ENCODE results near the gene ZNF148.

The ZNF148 gene

DNA sequence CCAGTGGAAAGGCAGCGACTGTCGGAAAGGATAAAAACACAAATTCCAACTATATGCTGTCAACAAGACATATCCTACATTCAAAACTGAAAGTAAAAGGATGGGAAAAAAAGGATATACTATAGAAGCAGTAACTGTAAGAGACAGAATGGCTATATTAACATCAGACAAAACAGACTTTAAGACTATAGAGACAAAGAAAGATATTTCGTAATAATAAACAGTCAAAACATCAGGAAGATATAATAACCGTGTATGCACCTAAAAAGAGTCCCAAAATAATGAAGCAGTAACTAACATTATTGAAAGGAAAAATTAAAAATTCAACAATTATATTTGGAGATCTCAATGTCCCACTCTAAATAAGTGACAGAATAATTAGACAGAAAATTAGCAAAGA, 48.2 kb downstream of the ZNF148 start:
- DNase-seq (ENCODE audit: low spot score), result no peak

DNA sequence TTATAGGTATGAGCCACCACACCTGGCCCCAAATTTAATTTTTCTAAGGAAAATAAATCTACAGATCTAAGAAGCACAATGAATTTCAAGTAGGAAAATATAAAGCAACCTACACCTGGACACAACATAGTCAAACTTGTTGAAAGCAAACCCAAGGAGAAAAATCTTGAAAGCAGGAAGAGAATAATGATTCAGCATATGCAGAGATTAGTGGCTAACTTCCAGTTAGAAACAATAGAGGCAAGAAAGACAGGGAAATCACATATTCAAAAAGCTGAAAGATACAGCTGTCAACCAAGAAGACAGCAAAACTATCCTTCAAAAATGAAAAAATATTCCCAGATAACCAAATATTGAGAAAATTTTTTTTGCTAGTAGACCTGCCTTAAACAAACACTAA, 49.4 kb downstream of the ZNF148 start:
- DNase-seq (ENCODE audit: low spot score), result no peak

DNA sequence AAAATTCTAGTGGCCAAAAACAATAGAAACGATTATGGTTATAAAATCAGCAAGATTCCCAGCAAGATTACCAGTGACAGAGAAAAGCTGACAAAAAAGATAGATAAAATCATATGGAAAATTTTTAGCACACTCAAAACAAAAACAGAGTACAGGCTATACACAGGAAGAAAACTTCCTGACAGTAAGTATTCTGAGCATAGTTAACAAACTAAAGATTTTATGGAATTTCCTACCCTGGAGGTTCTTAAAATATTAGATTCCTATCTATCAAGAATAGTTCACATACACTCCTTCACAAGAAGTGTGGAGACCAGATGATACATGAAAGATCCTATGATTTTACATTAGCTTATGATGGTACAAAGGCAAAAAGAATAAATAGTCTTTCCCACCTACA, 50.8 kb downstream of the ZNF148 start:
- DNase-seq (ENCODE audit: low spot score), result no peak

DNA sequence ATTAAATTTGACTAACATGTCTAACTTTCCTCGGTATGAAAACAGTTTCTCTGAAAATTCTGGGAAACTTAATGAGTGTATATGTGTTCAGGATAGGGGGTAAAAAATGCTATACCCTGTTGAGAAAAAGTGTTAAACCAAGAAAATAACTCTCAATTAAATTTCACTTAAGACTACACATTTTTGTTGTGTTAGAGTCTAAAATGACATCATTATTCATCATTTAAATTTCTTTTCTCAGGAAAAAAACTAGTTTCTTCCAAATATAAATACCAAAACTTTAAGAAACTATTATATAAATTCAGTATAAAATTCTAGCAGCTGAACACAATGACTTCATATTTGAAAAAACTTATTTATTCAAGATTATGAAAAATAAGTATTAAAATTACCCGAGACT, 52.2 kb downstream of the ZNF148 start:
- no peak for DNase-seq (ENCODE audit: low spot score)

DNA sequence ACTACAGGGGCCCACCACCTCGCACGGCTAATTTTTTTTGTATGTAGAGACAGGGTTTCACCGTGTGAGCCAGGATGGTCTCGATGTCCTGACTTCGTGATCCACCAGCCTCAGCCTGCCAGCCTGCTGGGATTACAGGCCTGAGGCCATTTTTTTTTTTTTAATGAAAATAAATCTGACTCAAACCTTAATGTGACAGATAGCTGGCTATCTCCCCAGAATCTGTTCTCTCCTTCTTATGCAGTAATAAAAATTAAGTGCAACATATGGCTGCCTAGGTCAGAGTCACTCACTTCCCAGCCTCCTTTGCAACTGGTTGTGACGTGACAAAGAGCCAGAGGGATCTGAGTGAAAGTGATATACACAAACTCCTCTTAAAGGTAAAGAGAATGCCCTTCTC, 53.0 kb downstream of the ZNF148 start:
- no peak for DNase-seq (ENCODE audit: low spot score)

DNA sequence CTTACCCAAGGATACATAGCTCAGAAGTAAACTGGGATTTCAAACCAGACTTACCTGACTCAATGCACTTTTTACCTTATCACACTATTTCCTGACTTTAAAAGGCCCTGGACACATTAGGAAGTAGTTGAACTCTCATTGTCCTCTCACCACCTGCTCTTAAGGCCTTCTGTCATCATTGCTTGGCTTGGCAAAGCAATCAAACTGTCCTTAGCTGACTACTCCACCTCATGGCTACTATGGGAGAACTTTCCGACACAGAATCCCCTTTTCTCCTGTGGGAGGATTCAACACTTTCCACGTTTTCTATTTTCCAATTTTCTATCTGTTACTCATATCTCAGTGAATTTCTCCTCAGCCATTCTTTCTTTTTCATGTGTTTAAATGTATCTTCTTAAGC, 55.4 kb downstream of the ZNF148 start:
- no peak for DNase-seq (ENCODE audit: low spot score)

DNA sequence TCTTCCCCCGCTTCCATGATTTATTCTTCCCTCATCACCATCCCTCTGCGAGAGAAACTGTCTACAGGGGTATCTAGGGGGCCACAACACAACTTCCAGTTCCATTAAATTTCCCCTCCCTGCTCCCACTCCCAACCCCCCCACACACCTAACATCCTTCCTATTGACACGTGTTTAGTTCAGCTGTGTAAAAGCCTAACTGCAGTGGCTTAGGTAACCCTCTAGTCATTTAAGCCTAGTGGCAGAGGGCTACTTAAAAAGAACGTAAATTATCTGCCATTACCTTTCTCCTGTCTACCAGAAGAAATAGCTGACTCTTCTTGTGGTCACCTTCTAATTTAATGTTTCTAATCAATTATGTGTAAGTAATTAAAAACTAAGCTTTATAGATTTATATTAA, 56.3 kb downstream of the ZNF148 start:
- no peak for DNase-seq (ENCODE audit: low spot score)

DNA sequence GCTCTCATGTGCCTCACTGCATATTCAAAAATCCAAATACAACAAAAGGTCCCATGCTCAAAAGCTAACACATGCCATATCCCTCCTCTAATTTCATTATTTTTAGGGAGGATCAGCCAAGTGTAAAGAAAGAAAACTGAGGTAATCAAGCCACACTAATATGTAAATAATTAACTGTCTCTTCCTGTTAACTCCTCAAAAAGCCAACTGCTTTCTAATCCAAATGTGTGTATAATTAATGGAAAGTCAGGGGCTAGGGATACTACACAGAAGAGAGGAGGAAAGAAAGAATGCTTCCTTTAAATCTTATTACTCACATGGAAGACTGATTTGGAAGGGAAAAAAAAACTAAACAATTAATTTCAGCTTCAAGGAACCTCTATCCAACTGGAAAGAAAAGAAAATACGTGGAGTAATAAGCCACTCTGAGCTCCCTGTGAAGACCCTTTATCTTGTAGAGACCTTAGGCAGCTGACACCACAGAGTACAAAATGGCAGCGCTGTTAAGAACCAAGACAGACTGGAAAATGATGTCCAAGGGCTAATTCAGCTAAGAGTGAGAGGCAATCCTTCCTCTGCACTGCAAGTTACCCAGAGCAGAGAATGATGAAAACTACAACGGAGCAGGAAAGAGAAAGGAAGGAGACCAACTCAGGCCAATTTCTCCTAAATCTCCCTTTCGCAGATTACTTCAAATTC, 56.8 kb downstream of the ZNF148 start:
- no peak for DNase-seq (ENCODE audit: low spot score)

DNA sequence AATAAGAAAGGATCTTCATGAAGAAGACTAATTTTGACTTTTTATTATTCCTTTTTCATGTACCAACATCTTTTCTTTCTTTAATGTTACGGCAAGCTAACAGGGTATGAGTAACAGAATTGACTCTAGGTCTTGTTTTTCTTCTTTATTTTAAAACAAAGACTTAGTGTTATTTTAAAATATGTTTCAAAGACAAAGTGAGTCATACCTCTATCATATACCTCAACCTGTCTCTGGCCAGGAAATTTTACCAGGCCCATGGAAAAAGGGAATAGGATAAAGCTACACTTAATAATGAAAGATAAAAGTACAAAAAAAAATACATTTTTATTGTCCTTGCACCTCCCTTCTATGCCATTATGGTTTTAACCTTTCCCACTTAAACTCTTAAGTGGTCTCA, 57.4 kb downstream of the ZNF148 start:
- no peak for DNase-seq (ENCODE audit: low spot score)

DNA sequence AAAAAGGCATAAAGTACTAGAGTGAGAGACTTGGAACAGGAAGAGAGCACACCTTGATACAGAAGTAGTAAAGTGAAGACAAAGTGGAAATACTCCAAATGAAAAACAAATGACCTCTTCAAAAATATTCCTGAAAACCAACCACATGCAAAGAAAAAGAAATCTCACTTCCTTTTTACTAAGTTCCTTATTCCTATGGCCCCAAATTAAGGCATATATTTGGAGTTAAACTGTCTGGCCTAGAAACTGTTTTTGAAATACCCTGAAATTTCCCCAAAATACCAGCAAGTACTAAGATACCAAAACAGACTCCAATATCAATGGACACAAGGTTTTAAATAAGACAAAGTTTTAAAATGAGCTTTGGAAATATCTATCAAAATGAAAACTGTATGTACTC, 58.2 kb downstream of the ZNF148 start:
- DNase-seq (ENCODE audit: low spot score), result no peak

DNA sequence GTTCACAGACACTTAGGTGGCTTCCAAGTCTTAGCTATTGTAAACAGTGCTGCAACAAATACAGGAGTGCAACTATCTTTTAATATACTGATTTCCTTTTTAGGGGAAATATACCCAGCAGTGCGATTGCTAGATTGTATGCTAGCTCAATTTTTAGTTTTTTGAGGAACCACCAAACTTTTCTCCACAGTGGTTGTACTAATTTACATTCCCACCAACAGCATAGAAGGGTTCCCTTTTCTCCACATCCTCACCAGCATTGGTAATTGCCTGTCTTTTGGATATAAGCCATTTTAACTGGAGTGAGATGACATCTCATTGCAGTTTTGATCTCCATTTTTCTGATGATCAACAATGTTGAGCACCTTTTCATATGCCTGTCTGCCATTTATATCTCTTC, 58.9 kb downstream of the ZNF148 start:
- DNase-seq (ENCODE audit: low spot score), result no peak

DNA sequence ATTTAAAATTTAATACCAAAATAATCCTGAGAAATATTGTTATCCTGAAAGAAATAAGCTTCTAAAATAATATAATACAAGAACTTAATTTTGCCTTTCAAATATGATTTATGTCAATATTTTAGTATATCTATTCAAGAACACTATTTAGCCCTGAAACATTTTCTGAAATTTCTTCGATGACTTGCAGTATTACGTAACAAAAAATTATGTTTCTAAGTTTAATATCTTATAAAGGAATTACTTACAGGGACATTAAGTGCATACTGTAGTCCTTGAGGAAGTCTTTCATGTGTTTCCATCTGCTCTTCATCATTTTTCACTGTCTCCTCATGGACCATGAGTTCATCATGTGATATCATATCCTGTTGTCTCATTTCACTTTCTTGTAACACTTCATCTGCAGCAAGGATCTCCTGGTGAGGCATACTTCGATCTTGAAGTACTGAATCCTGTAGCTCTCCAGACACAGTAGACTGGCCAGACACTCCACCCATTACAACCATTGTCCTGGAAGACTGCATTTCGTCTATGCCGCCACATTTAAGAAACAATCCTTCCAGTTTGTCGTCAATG, 62.0 kb downstream of the ZNF148 start:
- DNase-seq (ENCODE audit: low spot score), result no peak

DNA sequence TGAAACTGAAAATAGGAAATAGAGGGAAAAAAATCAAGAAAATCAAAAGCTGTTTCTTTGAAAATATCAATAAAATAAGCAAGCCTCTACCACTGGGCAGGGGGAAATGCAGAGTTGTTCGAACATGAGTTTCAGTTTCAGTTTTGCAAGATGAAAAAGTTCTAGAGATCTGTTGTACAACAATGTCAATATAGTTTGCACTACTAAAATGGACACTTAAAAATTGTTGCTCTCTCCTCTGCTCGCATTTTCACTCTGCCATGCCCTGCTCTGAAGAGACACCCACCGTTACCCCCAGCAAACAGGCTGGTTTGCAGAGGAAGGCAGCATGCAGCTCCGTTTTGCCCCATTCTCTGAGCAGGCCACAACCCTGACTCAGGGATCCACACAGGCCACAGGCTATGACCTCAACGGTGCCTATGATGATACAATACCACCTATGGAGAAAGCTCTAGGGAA, 64.5 kb downstream of the ZNF148 start:
- DNase-seq (ENCODE audit: low spot score), result no peak

DNA sequence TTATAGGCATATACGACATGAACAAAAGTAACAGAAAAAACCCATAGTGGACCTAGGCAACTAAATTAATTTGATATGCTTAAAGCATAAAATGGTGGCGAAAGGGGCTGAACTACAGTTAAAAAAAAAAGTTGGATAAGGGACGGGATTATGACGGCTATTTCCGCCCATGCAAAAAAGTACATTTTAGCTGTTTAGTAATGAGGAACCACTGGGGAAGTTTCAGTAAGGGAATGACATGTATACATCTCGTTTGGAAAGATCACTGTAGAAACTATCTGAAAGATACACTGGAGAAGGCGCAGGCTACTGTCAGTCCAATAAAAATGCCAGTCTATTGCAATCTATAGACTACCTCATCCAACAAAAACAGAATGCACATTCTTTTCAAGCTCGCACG, 65.6 kb downstream of the ZNF148 start:
- no peak for DNase-seq (ENCODE audit: low spot score)

DNA sequence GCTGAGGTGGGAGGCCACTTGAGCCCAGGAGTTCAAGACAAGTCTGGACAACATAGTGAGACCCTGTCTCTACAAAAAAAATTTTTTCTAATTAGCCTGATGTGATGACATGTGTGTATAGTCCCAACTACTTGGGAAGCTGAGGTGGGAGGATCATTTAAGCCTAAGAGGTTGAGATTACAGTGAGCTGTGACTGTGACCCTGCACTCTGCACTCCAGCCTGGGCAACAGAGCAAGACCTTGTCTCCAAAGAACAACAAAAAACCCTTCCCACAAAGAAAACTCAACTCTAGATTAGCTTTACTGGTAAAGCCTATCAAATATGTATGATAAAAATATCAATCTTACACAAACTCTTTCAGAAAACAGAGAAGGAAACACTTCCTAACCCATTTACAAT, 68.5 kb downstream of the ZNF148 start:
- no peak for DNase-seq (ENCODE audit: low spot score)

DNA sequence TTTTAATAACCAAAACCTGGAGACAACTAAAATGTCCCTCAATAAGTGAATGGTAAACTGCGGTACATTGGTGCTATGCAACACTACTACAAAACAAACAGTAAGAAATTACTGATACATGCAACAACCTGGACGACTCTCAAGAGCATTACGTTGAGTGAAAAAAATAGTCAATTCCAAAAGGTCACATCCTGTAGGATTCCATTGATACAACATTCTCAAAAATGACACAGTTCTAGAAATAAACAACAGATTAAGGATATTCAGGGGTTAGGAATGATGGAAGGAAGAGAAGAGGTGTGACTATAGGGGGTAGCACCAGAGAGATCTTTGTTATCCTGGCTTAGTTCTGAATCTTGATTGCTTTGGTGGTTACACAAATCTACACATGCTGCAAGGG, 72.2 kb downstream of the ZNF148 start:
- no peak for DNase-seq (ENCODE audit: low spot score)

DNA sequence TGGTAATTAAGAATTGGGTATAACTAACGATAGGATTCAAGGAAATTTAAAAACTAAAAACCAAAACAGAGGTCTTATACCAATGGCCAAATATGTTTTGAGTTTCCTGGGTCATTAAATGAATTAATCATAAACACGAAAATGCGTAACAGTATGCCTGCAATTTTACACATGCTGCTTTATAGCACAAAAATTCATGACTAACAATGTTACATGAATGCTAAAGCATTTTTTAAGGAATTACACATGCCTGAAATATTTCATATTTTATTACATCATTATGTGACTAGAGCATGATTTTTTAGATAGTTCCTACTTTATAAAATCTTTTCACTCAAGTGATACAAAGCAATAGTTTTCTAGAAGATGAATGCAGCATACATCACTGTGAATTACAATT, 74.7 kb downstream of the ZNF148 start:
- no peak for DNase-seq (ENCODE audit: low spot score)

DNA sequence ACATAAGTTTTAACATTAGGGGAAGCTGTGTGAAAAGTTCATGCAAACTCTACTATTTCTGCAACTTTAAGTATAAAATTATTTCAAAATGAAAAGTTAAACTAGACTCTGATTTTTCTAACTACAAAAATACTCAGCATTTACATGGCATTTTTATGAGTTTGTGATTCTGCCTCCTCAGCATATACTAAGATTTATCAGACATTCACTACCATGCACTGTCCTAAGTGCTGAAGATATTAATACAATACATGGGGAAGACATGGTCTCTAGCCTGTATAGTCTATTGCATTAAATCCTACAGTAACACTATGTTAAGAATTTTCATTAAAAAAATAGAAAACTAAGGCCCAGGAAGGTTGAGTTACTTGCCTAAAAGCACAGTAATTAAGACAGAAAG, 80.7 kb downstream of the ZNF148 start:
- DNase-seq (ENCODE audit: low spot score), result no peak

DNA sequence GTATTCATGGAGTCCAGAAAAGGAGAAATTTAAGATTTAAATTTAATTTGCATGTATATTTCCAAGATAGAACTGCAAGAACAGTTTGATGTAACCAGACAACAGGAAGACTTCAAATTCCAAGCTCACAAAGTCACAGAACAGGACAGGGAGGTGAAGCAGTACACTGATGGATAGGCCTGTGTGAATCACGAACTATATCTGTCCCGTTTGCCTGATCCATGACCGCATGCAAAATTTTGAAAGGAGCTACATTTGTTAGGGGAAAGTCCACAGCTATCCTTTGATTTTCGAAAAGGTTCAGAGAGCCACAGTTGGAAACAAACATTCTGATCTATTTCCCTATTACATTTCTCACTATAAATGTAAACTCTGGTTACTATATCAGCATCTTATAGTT, 83.1 kb downstream of the ZNF148 start:
- DNase-seq (ENCODE audit: low spot score), result no peak

DNA sequence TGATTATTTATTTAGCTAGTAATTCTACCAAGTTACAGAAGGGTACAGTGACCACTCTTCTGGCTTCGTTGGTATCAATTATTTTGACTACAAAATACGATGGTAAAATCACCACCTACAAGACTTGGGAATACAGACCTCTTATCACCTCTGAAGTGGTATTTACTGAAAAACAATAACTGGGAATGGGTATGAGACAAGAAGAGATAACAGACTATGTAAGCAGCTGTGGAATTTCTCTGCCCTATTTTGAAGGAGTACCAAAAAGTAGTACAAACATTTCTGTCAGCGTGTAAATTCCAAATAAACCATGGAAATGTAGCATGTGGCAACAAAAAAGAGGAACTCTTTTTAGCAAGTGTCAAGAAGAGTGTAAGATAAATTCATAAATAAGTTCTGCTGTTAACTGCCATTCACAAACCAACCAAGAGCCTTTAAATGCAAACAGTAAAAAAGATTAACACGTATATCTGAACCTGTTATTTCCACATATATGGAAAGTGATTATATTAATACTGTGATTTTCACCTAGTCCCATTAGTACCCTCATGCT, 85.6 kb downstream of the ZNF148 start:
- DNase-seq (ENCODE audit: low spot score), result no peak

DNA sequence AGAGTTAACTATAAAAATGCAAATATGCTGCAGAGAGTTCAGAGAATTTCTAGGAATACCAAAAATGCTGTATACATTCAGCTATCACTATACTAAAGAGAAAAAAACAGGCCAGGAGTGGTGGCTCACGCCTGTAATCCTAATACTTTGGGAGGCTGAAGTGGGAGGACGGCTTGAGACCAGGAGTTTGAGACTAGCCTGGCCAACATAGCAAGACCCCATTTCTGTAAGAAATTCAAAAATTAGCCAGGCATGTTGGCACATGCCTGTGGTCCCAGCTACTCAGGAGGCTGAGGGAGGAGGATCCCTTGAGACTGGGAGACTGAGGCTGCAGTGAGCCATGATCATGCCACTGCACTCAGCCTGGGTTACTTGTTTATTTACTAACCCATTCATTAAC, 87.9 kb downstream of the ZNF148 start:
- DNase-seq (ENCODE audit: low spot score), result no peak

DNA sequence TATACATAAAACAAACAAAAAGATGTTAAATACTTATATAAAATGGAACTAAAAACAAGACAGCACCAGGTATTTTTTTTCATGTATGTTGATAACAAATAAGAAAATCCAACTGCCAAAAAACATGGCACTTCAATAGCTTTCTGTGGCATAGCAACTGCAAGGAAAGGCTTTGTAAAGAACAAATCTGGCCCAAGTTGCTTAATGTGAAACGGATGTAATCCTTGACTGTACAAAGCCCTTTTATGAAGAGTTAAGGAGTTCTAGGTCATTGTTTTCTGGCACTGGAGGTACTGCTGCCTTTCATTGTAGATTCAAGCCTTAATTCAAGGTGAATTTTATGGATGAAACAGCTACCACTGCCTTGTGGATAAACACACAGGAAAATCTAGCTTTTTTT, 93.7 kb downstream of the ZNF148 start:
- no peak for DNase-seq (ENCODE audit: low spot score)

DNA sequence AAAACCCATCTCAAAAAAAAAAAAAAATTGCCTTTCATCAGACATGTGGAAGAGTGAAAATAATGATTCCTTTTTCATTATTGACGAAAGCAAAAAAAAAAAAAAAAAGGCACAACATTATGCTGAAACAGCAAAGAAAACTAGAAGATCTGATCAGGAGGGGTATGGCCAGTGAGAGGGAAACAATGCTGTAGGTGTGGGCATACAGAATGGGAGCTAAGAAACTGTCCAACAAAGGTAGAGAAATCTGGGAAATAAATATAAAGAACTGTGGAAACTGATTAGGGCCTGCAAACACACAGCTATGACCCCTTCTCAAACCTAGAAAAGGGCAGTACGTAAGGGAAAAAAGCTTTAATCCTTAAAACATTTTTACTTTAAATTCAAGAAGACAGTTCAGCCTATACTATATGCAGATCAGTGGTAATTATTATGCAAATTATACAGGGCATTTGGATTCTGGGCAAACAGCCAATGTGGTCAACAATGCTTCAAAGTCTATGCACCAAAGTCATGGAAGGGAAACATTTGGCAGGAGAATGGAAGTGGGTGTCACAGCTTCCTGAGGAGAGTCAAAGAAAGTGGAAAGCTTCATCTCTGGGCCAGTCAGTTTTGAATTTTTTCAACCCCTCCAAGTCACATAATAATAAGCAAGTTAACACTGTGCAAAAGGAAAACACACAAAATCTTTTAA, 94.3 kb downstream of the ZNF148 start:
- no peak for DNase-seq (ENCODE audit: low spot score)

All from HuH-7.5 (cell line).